GM21786 (cell line): ENCODE data around the gene TRAT1.

Experiments
- ATAC-seq: cut with Tn5 transposase; IDR thresholded peaks from one replicate; pipeline ENCODE4 v1.9.1; 2021; ENCODE audit not compliant: unreplicated experiment

TRAT1 gene

GRCh38 chr3:108849075-108849474 is 26.5 kb downstream of the TRAT1 start:
- ATAC-seq, result no peak

- ATAC-seq, result no peak
Observed at GRCh38 chr3:108861401-108861800, 38.8 kb downstream of the TRAT1 start.

- peak; percentile 62 for ATAC-seq
Observed at GRCh38 chr3:108862865-108863798, 40.5 kb downstream of the TRAT1 start.

- no peak for ATAC-seq
Observed at GRCh38 chr3:108863799-108864135, 41.2 kb downstream of the TRAT1 start.

GRCh38 chr3:108877901-108878300 is 55.3 kb downstream of the TRAT1 start:
- no peak for ATAC-seq

- ATAC-seq, result no peak
Observed at GRCh38 chr3:108879915-108880314, 57.3 kb downstream of the TRAT1 start.

- ATAC-seq, result no peak
Observed at GRCh38 chr3:108882762-108883161, 60.2 kb downstream of the TRAT1 start.

GRCh38 chr3:108883373-108883772 is 60.8 kb downstream of the TRAT1 start:
- no peak for ATAC-seq

- ATAC-seq, result no peak
Observed at GRCh38 chr3:108887121-108887520, 64.5 kb downstream of the TRAT1 start.

- ATAC-seq, result no peak
Observed at GRCh38 chr3:108887777-108888176, 65.2 kb downstream of the TRAT1 start.

- ATAC-seq, result no peak
Observed at GRCh38 chr3:108891833-108892232, 69.2 kb downstream of the TRAT1 start.

- no peak for ATAC-seq
Observed at GRCh38 chr3:108894981-108895380, 72.4 kb downstream of the TRAT1 start.

- peak; percentile 87 for ATAC-seq
Observed at GRCh38 chr3:108897883-108898282, 75.3 kb downstream of the TRAT1 start.

- no peak for ATAC-seq
Observed at GRCh38 chr3:108899530-108899929, 76.9 kb downstream of the TRAT1 start.
